Measurements from ENCODE around the gene ZNF473.
A peak's percentile ranks its signal among the peaks of the same experiment; 100 is the strongest.

The ZNF473 gene

DNA sequence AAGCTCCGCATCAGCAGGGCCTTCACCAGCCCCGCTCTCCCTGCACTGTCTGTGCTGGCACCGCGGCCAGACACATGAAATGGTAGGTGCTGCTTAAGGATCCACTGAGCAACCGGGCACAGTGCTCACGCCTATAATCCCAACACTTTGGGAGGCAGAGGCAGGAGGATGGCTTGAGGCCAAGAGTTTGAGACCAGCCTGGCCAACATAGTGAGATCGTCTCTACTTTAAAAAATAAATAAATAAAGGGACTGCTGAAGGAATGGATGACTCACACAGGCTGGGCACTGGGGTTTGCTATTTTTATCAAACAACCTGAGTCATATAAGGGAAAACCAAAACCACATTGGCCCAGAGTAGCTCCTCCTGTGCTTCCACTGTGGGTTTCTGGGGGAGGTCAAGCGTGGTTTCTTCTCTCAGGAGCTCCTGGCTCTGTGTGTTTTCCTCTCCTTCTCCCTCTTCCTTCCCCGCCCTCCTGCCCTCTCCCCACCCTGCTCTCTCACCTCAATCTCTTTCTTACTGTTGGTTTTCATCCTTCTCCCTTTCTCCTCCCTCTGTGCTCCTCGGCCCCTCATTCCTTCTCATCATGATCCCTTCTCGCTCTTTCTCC, 21.9 kb upstream of the ZNF473 start:
- peak; percentile 69 to 75 for DNase-seq

DNA sequence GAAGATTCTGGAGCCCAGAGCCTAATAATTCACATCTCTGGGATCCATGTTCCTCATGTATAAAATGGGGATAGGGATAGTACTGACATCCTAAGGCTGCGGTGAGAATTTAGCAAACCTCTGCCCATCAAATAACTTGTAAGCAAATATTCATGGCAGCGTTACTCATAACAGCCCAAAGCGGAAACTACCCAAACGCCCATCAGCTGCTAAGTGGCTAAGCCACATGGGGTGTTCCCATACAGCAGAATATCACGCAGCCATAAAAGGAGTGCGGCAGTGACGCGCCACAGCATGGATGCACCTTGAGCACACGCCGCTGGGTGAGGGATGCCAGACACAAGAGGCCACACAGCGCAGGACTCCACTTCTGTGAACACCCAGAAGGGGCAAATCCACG, 20.4 kb upstream of the ZNF473 start:
- no peak for DNase-seq

DNA sequence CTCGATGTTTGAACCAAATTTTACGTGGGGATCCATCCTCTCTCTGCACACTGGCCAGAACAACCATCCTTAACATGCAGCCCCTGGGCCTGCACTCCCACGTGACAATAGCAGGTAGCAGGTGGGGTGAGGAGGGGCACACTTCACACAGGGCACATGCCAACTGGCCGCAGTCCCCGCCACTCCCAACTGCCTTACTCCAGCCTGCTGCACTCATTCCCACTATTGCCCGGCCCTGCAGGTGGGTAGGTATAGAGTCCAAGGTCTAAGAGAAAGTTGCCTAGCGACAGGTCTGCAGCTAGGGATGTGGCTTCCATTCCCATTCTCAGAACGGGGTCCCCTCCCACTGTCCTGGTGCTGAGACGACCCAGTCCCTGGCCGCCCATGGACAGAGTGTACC, 18.6 kb upstream of the ZNF473 start:
- DNase-seq = no peak

DNA sequence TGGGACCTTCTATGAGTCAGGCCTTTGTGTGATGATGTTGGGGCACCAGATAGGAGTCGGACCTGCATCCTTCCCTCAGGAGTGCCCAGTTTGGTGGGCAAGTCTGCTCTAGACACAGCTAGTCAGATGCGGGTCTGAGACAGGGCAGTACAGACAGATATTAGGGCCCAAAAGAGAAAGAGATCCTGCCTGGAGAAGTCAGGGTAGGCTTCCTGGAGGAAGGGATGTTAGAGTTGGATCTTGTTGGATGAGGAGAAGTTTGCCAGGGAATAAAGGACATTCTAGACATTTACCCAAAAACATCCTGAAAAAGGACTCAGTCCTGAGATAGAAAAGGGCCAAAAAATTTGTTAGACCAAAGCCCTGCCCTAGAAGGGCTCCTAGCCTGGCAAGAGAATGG, 17.9 kb upstream of the ZNF473 start:
- no peak for DNase-seq

DNA sequence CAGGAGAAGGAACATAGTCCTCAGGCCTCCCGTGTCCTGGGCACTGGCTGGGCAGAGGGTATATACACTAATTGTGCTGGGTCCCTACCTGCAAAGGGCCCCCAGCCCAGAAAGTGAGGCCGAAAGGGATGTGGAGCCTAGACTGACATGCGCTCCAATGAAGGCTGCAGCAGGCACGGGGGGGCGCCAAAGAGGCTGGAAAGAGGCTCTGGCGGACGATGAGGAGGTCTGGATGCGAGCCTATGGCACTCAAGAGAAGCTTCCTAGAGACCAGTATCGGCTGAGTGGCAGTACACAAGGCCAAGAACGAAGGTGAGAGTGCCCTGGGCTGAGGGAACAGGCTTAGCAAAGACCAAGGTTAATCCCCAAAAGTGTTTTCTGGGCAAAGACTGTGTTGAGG, 17.3 kb upstream of the ZNF473 start:
- DNase-seq = peak in 1 of 2 experiments; percentile 9

DNA sequence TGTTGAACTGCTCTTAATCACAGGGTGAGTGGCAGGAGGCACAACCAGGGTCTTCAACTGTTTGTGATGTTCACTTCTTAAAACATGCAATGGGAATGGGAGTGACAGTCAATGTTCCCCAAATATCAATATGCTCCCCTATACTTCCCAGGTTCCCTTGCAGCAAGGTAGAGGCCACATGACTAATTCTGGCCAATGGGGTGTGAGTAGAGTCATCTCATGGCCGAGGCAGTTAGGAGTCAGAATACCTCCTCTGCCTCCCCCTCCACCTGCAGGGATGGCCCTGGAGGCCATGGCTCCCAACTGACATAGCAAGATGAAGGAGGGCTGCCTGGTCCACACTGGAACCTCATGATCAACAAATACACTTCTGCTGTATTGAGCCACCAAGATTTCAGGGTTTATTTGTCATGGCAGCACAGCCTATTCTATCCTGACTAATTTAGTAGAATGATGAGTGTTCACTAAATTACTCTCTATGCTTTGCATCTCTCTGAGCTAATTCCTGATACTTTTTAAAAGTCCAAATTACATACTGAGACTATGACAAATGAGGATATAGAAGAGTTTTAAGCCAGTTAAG, 9.5 kb upstream of the ZNF473 start:
- no peak for DNase-seq

DNA sequence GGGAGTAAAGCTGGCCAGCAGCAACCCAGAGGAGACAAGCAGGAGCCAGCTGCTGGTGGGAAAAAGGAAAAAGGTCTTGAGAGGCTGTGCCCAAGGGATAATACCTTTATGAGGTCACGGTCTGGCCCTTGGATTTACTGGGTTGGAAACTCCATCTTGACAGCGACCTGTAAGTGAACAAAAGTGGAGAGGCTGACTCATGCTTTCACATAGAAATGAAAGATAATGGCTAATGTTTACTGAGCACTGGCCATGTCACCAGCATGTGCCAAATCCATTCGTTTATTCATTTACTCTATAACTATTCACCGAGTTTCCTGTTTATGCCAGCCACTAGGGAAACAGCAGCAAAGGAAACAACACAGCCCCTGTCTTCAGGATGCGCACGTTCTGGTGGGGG, 5.3 kb upstream of the ZNF473 start:
- no peak for DNase-seq

DNA sequence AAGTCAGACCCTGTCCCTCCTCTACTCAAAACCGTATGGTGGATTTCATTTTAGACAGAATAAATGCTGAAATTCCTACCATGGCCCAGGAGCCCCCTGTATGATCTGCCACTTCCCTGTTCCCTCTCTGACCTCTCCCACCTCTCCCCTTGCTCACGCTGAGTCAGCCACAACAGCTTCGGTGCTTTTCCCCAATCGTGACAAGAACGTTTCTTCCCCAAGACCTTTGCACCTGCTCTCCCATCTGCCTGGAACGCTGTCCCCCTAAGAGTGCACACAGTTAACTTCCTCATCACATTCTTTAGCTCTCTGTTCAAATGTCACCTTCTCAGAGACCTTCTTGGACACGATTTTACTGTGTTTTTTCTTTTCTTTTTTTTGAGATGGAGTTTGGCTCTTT, 3.0 kb upstream of the ZNF473 start:
- no peak for DNase-seq

DNA sequence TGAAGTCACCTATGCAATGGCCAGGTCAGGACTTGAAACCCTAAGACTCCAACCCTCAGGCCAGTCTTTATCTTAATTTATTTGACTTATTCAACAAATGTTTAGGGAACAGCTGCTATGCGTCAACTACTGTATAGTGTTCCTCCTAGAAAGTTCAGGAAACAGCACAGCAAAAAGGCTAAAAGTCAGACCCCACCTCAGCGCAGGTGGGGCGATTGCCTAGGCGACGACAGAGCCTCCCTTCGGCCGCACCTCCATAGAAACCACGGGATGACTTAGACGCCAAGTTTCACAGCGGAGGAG, 1.1 kb upstream of the ZNF473 start:
- no peak for DNase-seq

DNA sequence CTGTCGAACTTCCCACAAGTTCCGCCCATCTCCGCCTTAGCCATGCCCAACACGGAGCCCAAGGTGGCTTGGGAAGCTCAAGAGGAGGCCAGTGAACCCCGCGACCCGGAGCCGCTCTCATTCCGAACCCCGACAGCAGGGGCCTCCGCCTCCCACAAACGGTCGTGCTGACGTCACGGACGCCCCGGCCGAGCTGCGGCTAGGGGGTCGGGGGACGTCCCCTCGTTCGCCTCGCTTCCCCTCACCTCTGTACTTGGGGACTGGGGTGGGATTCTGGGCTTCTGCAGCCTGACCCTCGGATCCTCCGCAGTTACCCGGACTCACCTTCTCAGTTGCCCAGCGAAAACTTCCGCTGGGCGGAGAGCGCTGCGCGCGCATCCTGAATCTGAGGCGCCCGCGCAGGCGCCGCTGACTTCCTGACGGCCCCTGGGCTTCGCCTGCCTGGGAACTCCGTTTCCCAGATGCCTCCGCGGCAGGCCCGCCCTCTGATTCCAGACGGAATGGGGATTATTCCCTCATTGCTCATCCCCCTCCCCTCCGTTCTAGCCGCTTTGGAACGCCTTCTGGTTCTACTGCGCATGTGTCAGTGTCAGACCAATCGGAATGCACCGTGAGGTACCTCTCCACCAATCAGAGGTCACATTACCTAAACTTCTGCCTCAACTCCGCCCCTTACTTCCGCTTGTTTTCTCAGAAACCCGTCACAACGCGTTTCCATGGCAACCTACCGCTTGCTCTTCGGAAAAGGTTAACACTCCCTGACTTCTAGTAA, 597 bp upstream of the ZNF473 start, which contains the start of gene VRK3:
TSS of gene VRK3 (minus strand) at position 351 of the 772 bp plus-strand sequence. CDS start 9,210 bp downstream, outside the sequence.
- peak; percentile 99 to 100 for DNase-seq

DNA sequence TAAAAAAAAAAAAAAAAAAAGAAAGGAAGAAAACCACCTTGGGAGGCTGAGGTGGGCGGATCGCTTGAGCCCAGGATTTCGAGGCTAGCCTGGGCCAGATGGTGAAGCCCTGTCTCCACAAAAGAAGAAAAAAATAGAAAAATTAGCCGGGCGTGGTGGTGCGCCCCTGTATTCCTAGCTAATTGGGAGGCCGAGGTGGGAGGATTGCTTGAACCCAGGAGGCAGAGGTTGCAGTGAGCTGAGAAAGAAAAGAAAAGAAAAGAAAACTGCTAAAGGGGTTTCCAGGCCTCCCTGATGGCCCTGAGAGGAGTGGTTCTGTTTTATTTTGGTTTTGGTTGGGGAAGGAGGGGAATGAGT, 723 bp downstream of the ZNF473 start:
- no peak for DNase-seq

DNA sequence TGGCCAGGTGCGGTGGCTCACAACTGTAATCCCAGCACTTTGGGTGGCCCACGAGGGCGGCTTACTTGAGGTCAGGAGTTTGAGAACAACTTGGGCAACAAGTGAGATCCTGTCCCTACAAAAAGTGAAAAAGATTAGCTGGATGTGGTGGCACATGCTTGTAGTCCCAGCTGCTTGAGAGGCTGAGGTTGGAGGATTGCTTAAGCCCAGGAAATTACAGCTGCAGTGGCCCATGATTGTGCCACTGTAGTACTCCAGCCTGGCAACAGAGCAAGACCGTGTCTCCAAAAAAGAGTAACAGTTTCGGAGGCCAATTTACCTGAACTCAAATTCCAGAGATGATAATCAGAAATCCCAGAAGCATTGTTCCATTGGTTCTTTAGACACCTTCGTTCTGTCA, 4.4 kb downstream of the ZNF473 start:
- peak in 1 of 2 experiments; percentile 3 for DNase-seq

DNA sequence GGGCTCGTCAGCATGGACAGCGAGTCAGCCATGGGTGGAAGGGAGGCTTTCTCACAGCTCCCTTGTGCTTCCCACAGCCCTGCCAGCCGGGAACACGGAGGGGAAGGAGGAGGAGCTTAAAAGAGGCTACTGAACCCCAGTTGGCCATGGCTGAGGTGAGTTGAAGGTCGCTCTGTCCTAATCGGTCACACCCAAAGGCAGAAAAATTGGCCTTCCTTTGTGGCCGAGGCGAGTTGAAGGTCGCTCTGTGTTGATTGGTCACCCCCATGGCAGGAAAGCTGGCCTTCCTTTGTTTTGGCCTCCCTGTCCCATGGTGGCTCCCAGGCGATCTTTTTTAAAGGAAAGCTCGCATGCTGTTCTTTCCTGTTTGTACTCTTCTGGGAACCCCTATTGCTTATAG, 5.1 kb downstream of the ZNF473 start:
- DNase-seq = no peak

DNA sequence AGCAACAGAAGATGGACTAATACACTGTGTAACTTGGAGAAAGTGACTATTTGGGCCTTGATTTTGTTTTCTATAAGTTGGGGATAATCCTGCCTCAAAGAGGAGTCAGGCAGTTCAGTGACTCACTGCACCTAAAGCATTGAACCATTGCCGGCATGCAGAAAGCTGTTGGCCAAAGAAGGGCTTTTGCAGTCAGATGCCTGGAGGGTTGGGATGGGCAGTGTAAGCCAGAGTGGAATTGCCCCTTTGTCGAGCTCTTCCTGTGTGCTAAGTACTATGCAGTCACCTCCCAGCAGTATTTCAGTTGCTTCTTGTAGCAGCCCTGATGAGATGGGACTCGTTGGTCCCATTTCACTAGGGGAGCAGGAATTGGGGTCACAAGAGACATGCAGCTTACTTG, 11.1 kb downstream of the ZNF473 start:
- DNase-seq = no peak

DNA sequence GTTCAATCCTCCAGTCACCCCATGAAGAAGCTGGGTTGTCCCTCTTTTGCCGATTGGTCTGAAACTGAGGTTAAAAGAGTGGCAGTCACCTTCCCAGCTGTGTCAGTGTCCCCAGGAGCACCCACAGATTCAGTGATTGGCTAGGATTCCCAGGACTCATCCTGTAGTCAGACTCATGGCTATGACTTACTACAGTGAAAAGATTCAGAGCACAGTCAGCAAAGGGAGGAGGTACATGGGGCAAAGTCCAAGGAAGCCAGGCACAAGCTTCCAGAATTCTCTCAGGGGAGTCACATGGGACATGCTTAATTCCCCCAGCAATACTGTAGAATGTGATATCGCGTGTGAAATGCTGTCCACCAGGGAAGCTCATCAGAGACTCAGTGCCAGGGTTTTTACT, 14.2 kb downstream of the ZNF473 start:
- no peak for DNase-seq

DNA sequence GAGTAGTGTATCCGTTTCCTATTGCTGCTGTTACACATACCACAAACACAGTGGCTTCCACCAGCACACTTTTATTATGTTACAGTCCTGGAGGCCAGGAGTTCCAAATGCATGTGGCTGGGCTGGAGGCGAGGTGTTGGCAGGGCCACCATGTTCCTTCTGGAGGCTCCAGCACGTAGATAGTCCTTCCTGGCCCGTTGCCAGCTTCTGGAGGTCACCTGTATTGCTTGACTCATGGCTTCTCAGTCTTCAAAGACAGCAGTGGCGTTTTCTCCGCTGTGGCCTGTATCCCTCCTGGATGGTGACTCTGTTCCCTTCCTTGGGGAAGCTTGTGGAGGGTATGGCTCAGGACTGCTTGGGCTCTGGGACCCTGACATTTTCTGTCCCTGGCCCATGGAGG, 15.2 kb downstream of the ZNF473 start:
- no peak for DNase-seq

DNA sequence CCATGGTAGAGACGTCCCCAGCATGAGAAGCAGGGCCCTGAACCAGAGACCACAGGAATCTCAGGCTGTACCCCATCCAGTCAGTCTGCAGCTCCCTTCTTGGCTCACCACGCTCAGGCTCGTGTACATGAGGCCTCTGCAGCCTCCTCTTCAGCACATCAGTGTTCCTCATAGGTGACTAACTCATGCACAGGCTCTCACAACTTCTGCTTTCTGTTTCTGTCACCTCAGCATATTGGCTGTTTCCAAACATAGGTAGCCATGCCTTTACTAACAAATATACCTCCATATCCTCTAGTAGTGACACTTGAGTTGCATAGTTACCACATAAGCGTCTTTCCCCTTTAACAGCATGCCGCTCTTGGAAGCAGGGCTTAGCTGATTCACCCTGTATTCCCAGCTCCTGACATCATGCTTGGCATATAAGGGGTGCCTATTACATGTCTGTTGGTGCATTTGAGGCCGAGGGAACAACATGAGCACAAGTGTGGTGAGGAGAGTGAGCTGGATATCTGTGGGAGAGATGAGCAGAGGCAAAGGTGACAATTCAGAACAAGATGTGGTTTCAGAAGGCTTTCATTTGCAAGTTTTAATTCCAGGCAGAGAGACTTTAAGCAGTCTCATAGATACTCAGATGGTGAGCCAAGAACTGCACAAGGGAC, 16.7 kb downstream of the ZNF473 start:
- no peak for DNase-seq

DNA sequence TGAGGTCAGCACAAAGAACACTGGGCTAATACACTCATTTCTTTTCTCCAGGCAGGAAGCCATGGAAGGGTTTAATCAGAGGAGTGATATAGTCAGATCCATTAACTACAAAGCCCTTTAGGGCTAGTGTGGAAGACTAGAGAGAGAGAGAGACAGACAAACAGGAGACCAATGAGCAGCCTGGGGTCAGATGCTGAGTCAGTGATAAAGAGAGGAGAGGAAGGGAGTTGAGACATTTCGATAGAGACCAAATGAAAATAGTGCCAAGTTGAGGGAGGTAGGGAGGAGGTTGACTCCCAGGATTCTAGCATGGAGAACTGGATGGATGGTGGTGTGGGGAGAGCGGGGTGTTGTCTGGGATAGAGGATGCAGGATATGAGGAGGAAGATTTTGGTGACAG, 18.2 kb downstream of the ZNF473 start:
- DNase-seq = no peak

DNA sequence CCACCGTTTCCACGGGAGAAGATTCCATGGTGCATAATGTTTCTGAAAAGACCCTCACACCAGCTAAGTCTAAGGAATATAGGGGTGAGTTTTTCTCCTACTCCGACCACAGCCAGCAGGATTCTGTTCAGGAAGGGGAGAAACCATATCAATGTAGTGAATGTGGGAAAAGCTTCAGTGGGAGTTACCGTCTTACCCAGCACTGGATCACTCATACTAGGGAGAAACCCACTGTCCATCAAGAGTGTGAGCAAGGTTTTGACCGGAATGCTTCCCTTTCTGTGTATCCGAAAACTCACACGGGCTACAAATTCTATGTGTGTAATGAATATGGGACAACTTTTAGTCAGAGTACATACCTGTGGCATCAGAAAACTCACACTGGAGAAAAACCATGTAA, 19.1 kb downstream of the ZNF473 start:
- no peak for DNase-seq

DNA sequence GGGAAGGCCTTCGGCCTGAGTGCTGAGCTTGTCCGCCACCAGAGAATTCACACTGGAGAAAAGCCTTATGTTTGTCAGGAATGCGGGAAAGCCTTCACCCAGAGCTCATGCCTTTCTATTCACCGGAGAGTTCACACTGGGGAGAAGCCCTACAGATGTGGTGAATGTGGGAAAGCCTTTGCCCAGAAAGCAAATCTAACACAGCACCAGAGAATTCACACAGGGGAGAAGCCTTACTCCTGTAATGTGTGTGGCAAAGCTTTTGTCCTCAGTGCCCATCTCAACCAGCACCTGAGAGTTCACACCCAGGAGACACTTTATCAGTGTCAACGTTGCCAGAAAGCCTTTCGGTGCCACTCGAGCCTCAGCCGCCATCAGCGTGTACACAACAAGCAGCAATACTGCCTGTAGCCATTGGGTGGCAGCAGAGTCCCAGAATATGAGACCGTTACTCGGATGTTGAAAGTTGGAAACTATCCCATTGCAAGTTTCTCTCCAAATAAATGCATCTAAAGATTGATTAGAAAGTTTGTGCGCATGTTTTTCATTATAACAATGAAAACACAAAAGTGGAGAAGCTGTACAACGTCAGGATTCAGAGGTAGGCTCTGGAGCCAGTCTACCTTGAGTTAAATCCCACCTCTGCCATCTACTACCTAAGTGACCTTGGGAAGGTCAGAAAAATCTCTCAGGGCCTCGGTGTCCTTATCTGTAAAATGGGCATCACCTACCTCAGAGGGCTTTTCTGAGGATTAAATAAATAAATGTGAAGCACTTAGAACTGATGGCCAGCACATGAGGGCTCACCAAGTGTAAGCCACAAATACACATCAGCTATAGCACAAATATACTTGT, 21.1 kb downstream of the ZNF473 start:
- peak; percentile 67 to 68 for DNase-seq

DNA sequence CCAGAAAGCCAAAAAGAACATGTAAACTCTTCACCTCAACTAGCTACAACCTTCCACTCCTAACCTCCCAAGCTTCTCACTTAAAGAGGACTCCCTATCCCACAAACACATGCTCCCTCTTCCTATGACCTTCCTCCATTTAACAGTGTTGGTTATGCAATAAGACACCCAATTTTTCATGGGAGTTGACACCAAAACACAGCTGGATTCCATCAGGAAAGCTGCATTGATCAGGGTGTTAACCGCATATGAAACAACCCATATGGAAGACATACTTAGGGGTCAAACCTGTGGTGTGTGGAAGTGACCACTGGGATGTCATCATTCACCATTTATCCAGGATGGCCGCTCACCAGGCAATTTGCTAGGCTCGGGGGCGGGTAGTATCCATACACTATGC, 21.9 kb downstream of the ZNF473 start:
- DNase-seq = no peak

DNA sequence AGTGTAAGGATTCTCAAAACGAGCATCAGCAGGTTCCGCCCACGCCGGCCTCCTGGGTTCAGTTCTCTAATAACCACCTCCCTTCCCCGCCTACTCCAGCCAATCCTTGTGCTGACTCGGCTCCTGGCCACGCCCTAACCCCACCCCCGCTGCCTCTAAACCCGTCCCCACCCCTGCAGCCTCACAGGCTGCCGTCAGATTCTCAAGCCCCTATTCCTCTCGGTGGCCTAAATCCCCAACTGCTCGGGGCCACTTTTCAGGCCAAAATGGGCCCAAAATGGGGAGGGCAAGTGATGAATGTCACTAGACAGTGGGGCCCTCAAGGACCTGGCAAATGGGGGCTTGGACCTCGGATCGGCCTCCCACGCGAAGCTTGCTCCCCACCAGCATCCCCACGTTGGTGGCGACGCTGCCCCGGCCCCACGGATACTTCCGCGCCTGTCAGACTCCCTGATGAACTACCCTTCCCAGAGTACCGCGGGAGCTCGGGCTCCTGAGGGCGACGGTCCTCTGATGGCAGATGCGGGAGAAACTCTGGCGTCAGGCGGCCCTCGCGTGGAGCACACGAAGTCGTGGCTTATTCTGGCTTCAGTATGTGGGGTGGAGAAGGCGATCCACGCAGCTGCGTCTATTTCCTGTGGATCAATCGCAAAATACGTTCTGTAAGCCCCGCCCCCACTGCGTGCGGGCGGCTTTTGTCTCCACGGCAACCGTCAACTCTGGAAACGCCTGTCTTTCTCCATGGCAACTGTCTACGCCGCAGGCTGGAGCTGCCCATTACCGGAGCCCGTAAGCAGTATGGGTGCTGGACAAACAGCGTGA, 24.8 kb downstream of the ZNF473 start:
- peak in 1 of 2 experiments; percentile 3 for DNase-seq
